Measurements from ENCODE around the gene TUBA3E. TPM values are rescaled to one million over a fixed set of nuclear protein-coding genes. Genes with fewer than 3 reads are reported as not detected.
"Not testable (repeated sequence)": the region's sequence is repeated elsewhere in the genome, so short reads cannot be mapped to it uniquely, and the experiment has no call there.

The TUBA3E gene
- total RNA-seq, 1 donor from 2014 or later: not detected

GRCh38 chr2:130191319-130191718 is 6.9 kb downstream of the TUBA3E start:
- DNase-seq (ENCODE audit: low spot score): peak; percentile 33

- DNase-seq (ENCODE audit: low spot score): peak; percentile 74
Measured at GRCh38 chr2:130190237-130190636, 8.0 kb downstream of the TUBA3E start.

GRCh38 chr2:130188958-130189357 is 9.3 kb downstream of the TUBA3E start:
- DNase-seq (ENCODE audit: low spot score): not testable (repeated sequence)

- peak; percentile 65 for DNase-seq (ENCODE audit: low spot score)
Measured at GRCh38 chr2:130187859-130188792, 10.1 kb downstream of the TUBA3E start.

- DNase-seq (ENCODE audit: low spot score): peak; percentile 57
Measured at GRCh38 chr2:130187268-130187667, 11.0 kb downstream of the TUBA3E start.

GRCh38 chr2:130186391-130186790 is 11.8 kb downstream of the TUBA3E start:
- DNase-seq (ENCODE audit: low spot score): peak; percentile 51

GRCh38 chr2:130185896-130186295 is 12.3 kb downstream of the TUBA3E start:
- peak; percentile 64 for DNase-seq (ENCODE audit: low spot score)

- no peak for DNase-seq (ENCODE audit: low spot score)
Measured at GRCh38 chr2:130185436-130185835, 12.8 kb downstream of the TUBA3E start.

GRCh38 chr2:130183512-130184373 is 14.5 kb downstream of the TUBA3E start:
- no peak for DNase-seq (ENCODE audit: low spot score)

- not testable (repeated sequence) for DNase-seq (ENCODE audit: low spot score)
Measured at GRCh38 chr2:130182826-130183511, 15.3 kb downstream of the TUBA3E start.

GRCh38 chr2:130181880-130182682 is 16.2 kb downstream of the TUBA3E start, which contains the start of gene MZT2B:
Gene MZT2B, plus strand, starts transcription at chr2:130182262. Its CDS starts 21 bp downstream, at chr2:130182283.
- peak; percentile 96 for DNase-seq (ENCODE audit: low spot score)

- peak; percentile 99 for DNase-seq (ENCODE audit: low spot score)
Measured at GRCh38 chr2:130181325-130181879, 16.8 kb downstream of the TUBA3E start, which contains the start of gene SMPD4. Gene SMPD4, minus strand, starts transcription at chr2:130181602. Its CDS starts 5,010 bp downstream, at chr2:130176592.

GRCh38 chr2:130180404-130181324 is 17.6 kb downstream of the TUBA3E start:
- not testable (repeated sequence) for DNase-seq (ENCODE audit: low spot score)

GRCh38 chr2:130174866-130175265 is 23.4 kb downstream of the TUBA3E start:
- DNase-seq (ENCODE audit: low spot score): not testable (repeated sequence)

GRCh38 chr2:130169896-130170295 is 28.3 kb downstream of the TUBA3E start:
- DNase-seq (ENCODE audit: low spot score): no peak

- not testable (repeated sequence) for DNase-seq (ENCODE audit: low spot score)
Measured at GRCh38 chr2:130169163-130169562, 29.1 kb downstream of the TUBA3E start.

GRCh38 chr2:130166611-130167010 is 31.6 kb downstream of the TUBA3E start:
- not testable (repeated sequence) for DNase-seq (ENCODE audit: low spot score)

GRCh38 chr2:130165293-130166016 is 32.8 kb downstream of the TUBA3E start:
- no peak for DNase-seq (ENCODE audit: low spot score)

Measured in mesenteric fat pad (tissue), 1 donor.